ENCODE data around the gene CHRNA4.

Gene CHRNA4

DNA sequence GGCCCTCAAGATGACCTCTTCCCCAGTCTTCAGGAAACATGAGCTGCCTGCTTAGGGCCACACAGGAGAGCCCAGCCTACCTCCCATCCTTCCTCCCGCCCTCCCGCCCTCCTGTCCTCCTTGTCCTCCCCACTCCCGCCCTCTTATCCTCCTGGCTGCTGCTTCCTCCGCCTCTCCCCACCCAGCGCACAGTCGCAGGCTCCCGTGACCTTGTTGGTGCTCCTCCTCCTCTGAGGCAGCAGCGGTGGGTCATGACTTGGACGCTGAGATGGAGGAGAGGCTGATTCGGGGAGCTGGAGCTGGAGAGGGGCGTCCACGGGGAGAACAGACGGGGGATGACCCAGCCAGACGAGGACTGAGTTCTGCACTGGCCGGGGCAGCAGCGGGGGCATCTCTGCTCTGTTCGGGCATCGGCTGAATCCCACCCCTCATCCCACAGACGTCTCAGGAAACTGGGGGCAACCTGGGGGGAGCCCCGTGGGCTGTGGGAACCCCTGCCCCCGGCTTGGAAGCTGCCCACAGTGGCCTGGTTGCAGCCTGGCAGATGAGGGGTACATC is 32.4 kb downstream of the CHRNA4 start:
- H2AFZ ChIP-seq (ENCODE audit: low read length, unreplicated experiment), result no peak overlapping the region
- H3K4me3 ChIP-seq (ENCODE audit: low read depth, low read length), result no peak overlapping the region
- no peaks in the 10 kb centered on the region for H3K79me2 ChIP-seq (ENCODE audit: control insufficient read depth, insufficient read depth, low read length, unreplicated experiment)
- H3K27me3 ChIP-seq (ENCODE audit: insufficient read depth, low read length), result peaks cover 15% of the 10 kb centered on the region
- H3K36me3 ChIP-seq (ENCODE audit: insufficient read depth, low read length), result no peaks in the 10 kb centered on the region
- no peak overlapping the region for H3K27ac ChIP-seq (ENCODE audit: low read depth, low read length)
- no peaks in the 10 kb centered on the region for H3K4me1 ChIP-seq (ENCODE audit: control insufficient read depth, insufficient read depth, low read length, unreplicated experiment)

- peaks cover 21% of the 10 kb centered on the region for H3K27me3 ChIP-seq (ENCODE audit: insufficient read depth, low read length)
- no peak overlapping the region for H2AFZ ChIP-seq (ENCODE audit: low read length, unreplicated experiment)
- H3K36me3 ChIP-seq (ENCODE audit: insufficient read depth, low read length), result no peaks in the 10 kb centered on the region
- no peak overlapping the region for H3K4me3 ChIP-seq (ENCODE audit: low read depth, low read length)
- no peaks in the 10 kb centered on the region for H3K79me2 ChIP-seq (ENCODE audit: control insufficient read depth, insufficient read depth, low read length, unreplicated experiment)
- H3K4me1 ChIP-seq (ENCODE audit: control insufficient read depth, insufficient read depth, low read length, unreplicated experiment), result no peaks in the 10 kb centered on the region
- no peak overlapping the region for H3K27ac ChIP-seq (ENCODE audit: low read depth, low read length)
These were observed 33.0 kb downstream of the CHRNA4 start for GRCh38 chr20:63328026-63328700.

- H3K27me3 ChIP-seq (ENCODE audit: insufficient read depth, low read length), result peaks cover 30% of the 10 kb centered on the region
- no peaks in the 10 kb centered on the region for H3K79me2 ChIP-seq (ENCODE audit: control insufficient read depth, insufficient read depth, low read length, unreplicated experiment)
- H3K36me3 ChIP-seq (ENCODE audit: insufficient read depth, low read length), result no peaks in the 10 kb centered on the region
- no peaks in the 10 kb centered on the region for H3K4me1 ChIP-seq (ENCODE audit: control insufficient read depth, insufficient read depth, low read length, unreplicated experiment)
- H3K4me3 ChIP-seq (ENCODE audit: low read depth, low read length), result no peak overlapping the region
- no peak overlapping the region for H2AFZ ChIP-seq (ENCODE audit: low read length, unreplicated experiment)
- H3K27ac ChIP-seq (ENCODE audit: low read depth, low read length), result no peak overlapping the region
These were observed 33.9 kb downstream of the CHRNA4 start for GRCh38 chr20:63327231-63327745.

DNA sequence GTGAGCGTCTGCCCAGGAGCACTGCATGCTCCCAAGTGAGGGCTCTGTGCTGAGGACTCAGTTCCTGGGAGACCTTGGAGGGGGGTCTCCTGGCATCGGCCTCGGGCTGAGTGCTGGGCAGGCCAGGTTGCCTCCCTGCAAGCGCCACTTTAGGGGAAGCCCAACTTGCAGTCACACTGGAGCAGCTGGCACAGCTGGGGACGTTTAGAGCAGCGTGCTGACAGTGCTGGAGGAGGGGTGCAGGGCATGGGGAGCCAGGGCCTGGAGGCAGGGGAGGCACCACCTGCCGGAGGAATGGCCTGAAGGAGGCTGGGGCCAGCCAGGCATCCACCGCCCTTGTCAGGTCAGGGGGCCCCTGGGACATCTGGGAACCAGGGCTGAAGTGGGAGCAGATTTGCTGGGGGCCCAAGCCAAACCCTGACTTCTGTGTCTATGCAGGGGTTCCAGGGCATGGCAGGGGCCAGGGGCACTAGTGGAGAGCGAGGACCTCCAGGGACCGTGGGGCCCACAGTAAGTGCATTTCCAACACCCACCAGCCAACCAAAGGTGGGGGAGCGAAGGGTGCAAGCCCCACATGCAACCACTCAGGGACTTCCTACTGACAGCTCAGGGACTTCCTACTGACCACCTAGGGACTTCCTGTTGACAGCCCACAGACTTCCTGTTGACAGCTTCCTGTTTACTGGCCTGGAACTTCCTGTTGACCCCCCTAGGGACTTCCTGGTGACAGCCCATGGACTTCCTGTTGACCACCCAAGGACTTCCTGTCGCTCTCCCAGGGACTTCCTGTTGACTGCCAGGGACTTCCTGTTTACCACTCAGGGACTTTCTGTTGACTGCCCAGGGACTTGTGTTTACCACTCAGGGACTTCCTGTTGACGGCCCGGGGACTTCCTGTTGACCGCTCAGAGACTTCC is 34.6 kb downstream of the CHRNA4 start:
- H3K27me3 ChIP-seq (ENCODE audit: insufficient read depth, low read length), result peaks cover 35% of the 10 kb centered on the region
- no peak overlapping the region for H3K27ac ChIP-seq (ENCODE audit: low read depth, low read length)
- no peak overlapping the region for H2AFZ ChIP-seq (ENCODE audit: low read length, unreplicated experiment)
- H3K4me3 ChIP-seq (ENCODE audit: low read depth, low read length), result no peak overlapping the region
- no peaks in the 10 kb centered on the region for H3K36me3 ChIP-seq (ENCODE audit: insufficient read depth, low read length)
- no peaks in the 10 kb centered on the region for H3K79me2 ChIP-seq (ENCODE audit: control insufficient read depth, insufficient read depth, low read length, unreplicated experiment)
- H3K4me1 ChIP-seq (ENCODE audit: control insufficient read depth, insufficient read depth, low read length, unreplicated experiment), result no peaks in the 10 kb centered on the region

- Histone ChIP-seq H2AFZ (ENCODE audit: low read length, unreplicated experiment) (no peak overlapping the region), H3K4me3 (ENCODE audit: low read depth, low read length) (no peak overlapping the region), H3K4me1 (ENCODE audit: control insufficient read depth, insufficient read depth, low read length, unreplicated experiment) (no peaks in the 10 kb centered on the region), H3K27ac (ENCODE audit: low read depth, low read length) (no peak overlapping the region), H3K36me3 (ENCODE audit: insufficient read depth, low read length) (no peaks in the 10 kb centered on the region), H3K27me3 (ENCODE audit: insufficient read depth, low read length) (peaks cover 37% of the 10 kb centered on the region), H3K79me2 (ENCODE audit: control insufficient read depth, insufficient read depth, low read length, unreplicated experiment) (no peaks in the 10 kb centered on the region)
These were observed 35.4 kb downstream of the CHRNA4 start for GRCh38 chr20:63325554-63326313.

DNA sequence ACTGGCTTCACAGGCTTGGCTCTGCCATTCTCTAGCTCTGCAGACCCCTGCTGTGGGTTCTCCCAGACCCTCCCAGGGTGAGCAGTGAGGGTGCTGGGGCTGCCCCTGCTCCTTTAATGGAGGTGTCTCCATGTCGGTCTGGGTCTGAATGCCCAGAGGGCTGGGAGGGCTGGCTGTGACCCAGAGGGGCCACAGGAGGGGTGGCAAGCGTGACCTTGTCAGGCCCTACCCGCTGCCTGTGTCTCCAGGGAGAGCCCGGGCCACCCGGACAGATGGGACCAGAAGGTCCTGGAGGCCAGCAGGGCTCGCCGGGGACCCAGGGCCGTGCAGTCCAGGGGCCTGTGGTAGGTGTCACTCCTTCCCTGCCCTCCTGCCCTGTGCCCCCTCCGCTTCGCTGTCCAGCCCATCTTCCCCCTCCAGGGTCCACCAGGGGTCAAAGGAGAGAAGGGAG is 36.1 kb downstream of the CHRNA4 start:
- Histone ChIP-seq H3K27ac (ENCODE audit: low read depth, low read length) (no peak overlapping the region), H3K4me3 (ENCODE audit: low read depth, low read length) (no peak overlapping the region), H3K4me1 (ENCODE audit: control insufficient read depth, insufficient read depth, low read length, unreplicated experiment) (no peaks in the 10 kb centered on the region), H3K27me3 (ENCODE audit: insufficient read depth, low read length) (peaks cover 37% of the 10 kb centered on the region), H2AFZ (ENCODE audit: low read length, unreplicated experiment) (no peak overlapping the region), H3K79me2 (ENCODE audit: control insufficient read depth, insufficient read depth, low read length, unreplicated experiment) (no peaks in the 10 kb centered on the region), H3K36me3 (ENCODE audit: insufficient read depth, low read length) (no peaks in the 10 kb centered on the region)

DNA sequence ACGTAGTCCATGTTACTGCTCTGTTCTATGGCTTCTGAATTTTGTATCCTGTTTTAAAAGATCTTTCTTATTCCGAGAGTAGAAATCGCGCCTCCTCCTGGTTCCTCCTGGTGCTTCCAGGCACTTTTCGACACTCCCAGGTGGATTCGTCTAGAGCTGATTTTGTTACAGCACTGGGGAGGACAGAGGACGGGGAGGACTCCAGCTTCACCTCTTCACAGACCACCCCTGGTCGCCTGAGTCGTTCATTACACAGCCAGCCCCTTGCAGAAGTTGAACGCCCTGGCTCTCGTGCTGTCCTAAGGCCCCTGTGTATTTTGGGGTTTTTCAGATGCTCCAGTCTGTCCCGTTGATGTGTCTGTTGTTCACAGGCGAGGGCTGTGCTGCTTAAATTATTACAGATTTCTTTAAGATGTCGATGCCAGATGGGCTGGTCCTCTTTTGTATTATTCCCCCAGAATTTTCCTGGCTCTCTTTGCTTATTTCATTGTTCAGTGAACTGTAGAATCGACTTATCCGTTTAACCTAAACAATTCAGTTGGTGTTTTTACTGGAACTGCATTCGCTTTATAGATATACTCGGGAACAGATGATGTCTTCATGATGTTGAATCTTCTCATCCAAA is 37.7 kb downstream of the CHRNA4 start:
- Histone ChIP-seq H3K79me2 (ENCODE audit: control insufficient read depth, insufficient read depth, low read length, unreplicated experiment) (no peaks in the 10 kb centered on the region), H3K27me3 (ENCODE audit: insufficient read depth, low read length) (peaks cover 37% of the 10 kb centered on the region), H2AFZ (ENCODE audit: low read length, unreplicated experiment) (no peak overlapping the region), H3K27ac (ENCODE audit: low read depth, low read length) (no peak overlapping the region), H3K36me3 (ENCODE audit: insufficient read depth, low read length) (no peaks in the 10 kb centered on the region), H3K4me1 (ENCODE audit: control insufficient read depth, insufficient read depth, low read length, unreplicated experiment) (no peaks in the 10 kb centered on the region), H3K4me3 (ENCODE audit: low read depth, low read length) (no peak overlapping the region)

GRCh38 chr20:63322933-63323273 is 38.2 kb downstream of the CHRNA4 start:
- Histone ChIP-seq H3K27me3 (ENCODE audit: insufficient read depth, low read length) (peaks cover 37% of the 10 kb centered on the region), H3K27ac (ENCODE audit: low read depth, low read length) (no peak overlapping the region)

DNA sequence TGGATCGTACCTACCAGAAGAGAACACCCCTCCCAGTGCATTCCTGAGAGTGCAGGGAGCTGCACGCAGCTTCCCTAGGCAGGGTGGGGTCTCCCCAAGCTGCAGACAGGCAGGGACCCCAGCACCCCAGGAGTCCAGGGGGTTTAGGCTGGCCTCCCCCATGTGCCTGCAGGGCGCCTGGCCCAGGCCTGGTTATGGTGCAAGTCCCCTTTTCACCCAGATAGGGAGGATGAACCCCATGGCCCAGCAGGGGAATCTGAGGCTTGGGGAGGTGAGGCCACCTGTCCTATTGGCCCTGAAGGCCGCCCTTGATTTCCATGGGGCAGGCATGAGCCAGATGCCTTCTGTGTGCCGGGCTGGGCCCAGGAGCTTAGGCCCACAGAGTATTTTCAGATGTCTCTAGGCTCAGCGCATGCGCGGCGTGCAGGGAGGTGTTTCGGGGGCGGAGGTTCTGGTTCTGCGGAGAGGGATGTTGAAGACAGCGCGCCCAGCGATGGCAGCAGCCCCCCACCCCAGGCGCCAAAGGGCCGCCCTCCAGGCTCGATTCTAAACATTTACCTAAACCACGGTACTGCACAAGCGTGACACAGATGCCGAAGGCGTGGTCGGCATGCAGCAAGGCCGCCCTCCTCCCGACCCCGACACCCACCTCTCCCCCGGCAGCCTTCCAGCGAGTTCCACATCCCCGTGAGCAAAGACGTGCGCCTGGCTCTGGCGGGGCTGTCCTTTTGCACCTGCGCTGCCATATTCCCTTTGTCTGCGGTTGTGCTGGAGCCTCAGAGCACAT is 38.8 kb downstream of the CHRNA4 start:
- no peaks in the 10 kb centered on the region for H3K79me2 ChIP-seq (ENCODE audit: control insufficient read depth, insufficient read depth, low read length, unreplicated experiment)

More at GRCh38 chr20:63322933-63323273, 38.2 kb downstream of the CHRNA4 start:
- H2AFZ ChIP-seq (ENCODE audit: low read length, unreplicated experiment), result no peak overlapping the region
- no peaks in the 10 kb centered on the region for H3K4me1 ChIP-seq (ENCODE audit: control insufficient read depth, insufficient read depth, low read length, unreplicated experiment)
- no peaks in the 10 kb centered on the region for H3K36me3 ChIP-seq (ENCODE audit: insufficient read depth, low read length)
- H3K79me2 ChIP-seq (ENCODE audit: control insufficient read depth, insufficient read depth, low read length, unreplicated experiment), result no peaks in the 10 kb centered on the region
- H3K4me3 ChIP-seq (ENCODE audit: low read depth, low read length), result no peak overlapping the region

More for the DNA sequence above, 38.8 kb downstream of the CHRNA4 start:
- Histone ChIP-seq H2AFZ (ENCODE audit: low read length, unreplicated experiment) (no peak overlapping the region), H3K27ac (ENCODE audit: low read depth, low read length) (no peak overlapping the region), H3K4me3 (ENCODE audit: low read depth, low read length) (no peak overlapping the region), H3K27me3 (ENCODE audit: insufficient read depth, low read length) (peaks cover 37% of the 10 kb centered on the region), H3K36me3 (ENCODE audit: insufficient read depth, low read length) (no peaks in the 10 kb centered on the region), H3K4me1 (ENCODE audit: control insufficient read depth, insufficient read depth, low read length, unreplicated experiment) (no peaks in the 10 kb centered on the region)
